Right ventricle myocardium superior (tissue), 1 donor: Measurements from ENCODE around the gene SETD5. TPM values are rescaled to one million over a fixed set of nuclear protein-coding genes. Genes with fewer than 3 reads are reported as not detected.
"Not testable (repeated sequence)": the region's sequence is repeated elsewhere in the genome, so short reads cannot be mapped to it uniquely, and the experiment has no call there.

ENCODE experiments used
- ATAC-seq: fragments of 200-7000 bp; cut with Tn5 transposase; one replicate; pipeline ENCODE4 v1.9.1; 2020; ENCODE audit warnings: mild to moderate bottlenecking; ENCODE audit not compliant: poor library complexity
- DNase-seq: peaks from one replicate; pipeline ENCODE4 v3.0.0-alpha.2; 2020
- intact Hi-C: fragments of 100-400 bp; cut with DNase I; formaldehyde crosslinking; loops from one replicate; pipeline ENCODE4 v1.11.2; 2022
- total RNA-seq: library from RNA; stranded (reverse); fragmentation: NEBNext Ultra II Directional; extraction: Animal tissue kit (Norgen Biotek cat#: 25700); gene quantifications from one replicate; pipeline ENCODE4 v1.2.1, GENCODE V29; 2021
- donor health status: DM: no; HTN: yes; CAD: no; lungs with severe emphysema.

SETD5 gene
- total RNA-seq, 1 donor from 2014 or later = 49.7 TPM

DNA sequence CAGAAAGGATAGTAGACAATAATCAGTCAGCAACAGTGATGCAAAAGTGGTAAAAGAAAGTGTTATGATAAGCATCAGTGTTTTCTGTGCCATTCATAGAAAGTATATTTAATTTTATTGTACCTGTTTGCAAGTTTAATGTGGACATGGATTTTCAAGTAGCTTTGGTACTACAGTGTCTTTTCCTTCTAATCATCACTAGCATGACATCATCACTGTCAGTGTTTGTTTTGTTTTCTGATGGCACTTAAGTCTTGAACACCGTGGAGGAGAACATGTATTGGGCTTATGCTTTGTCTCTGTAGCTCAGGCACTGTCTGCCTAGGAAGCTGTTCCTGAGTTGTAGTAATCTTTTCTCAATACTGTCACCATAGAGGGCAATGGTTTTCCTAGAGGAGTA is 41.9 kb downstream of the SETD5 start:
- intact Hi-C loops = no loop called here
- DNase-seq = no peak
- no peak for ATAC-seq

GRCh38 chr3:9441501-9442221 is 44.2 kb downstream of the SETD5 start:
- no peak for ATAC-seq
- no peak for DNase-seq
- intact Hi-C loops = no loop called here

GRCh38 chr3:9448071-9448470 is 50.7 kb downstream of the SETD5 start:
- DNase-seq = no peak
- ATAC-seq = no peak
- intact Hi-C loops = no loop called here

DNA sequence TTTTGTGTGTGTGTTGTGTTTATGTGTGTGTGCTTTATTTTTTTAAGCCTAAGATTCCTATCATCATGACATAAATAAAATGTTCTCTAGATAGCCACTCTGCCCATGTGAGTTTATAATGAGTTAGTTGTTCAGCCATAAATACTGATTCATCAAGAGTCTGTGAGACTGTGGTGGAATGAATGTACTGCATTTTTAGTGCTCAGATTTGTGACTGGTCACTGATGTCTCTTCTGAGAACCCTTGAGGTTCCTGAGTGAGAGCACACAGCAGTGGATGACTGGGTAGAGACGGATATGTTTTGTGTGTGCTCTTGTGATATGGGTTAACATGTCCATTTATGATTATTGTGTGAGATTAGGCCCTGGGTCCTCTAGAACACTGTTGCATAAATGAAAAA is 51.2 kb downstream of the SETD5 start:
- DNase-seq (no peak), ATAC-seq (no peak)
- intact Hi-C loops = no loop called here

DNA sequence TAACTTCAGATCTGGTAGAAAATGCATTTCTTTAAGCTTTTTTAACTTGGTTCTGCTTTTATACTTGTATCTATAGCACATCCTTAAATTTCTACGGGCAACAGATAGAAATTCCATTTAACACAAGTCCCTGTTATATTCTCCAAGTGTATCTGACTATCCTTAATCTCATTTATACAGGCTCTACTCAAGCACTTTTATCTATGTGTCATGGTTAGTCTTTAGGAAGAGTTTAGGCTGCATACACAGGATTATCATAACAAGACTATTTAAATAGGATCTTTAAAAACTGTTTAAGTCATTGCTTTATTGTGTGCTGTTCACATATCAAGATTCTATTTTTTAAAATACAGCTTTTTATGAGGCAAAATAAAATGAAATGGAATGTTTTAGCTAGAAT is 52.7 kb downstream of the SETD5 start:
- no peak for ATAC-seq
- no peak for DNase-seq
- intact Hi-C loops = loop anchor here (5.0 kb wide), 1 partner anchor 73 kb away; no protein-coding TSS in a partner anchor

DNA sequence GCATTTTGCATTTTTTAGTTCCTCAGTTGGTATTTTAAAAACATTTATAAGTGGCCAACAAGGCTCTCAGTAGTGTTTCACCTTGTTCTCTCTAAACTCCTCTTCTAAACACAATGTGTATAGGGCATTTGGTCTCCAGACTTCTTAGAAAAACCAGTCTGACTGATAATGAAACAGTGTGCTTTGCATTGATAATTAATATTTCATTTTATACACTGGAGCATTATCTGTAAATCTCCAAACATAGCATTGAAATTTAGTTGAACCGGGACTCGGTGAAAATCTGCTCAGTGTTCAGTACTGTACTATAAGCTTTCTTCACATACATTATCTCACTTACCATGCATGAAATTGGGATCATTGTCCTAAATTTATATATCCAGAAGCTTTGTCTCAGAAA is 53.6 kb downstream of the SETD5 start:
- ATAC-seq (no peak), DNase-seq (no peak)
- intact Hi-C loops = loop anchor here (5.0 kb wide), 1 partner anchor 74 kb away; no protein-coding TSS in a partner anchor

DNA sequence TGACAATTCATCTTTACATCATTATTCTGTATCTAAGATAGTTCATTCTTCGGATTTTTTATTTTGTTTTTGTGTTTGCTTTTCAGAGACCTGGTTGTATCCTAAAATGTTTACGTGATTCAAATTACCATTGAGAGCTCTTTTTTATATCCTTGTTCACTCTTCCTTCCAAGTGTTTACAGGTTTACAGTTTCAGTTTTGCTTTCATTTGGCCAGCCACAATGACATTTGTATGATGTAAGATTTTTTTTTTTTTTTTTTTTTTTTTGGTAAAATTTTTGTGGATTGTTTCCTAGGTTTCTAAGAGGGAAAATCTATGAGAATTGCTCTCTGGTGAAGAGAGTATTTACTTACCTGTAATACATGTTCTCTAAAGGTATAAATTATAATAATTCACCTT is 55.0 kb downstream of the SETD5 start:
- intact Hi-C loops = loop anchor here (5.0 kb wide), 1 partner anchor 75 kb away; no protein-coding TSS in a partner anchor
- DNase-seq (no peak), ATAC-seq (no peak)

GRCh38 chr3:9455596-9456131 is 58.2 kb downstream of the SETD5 start:
- ATAC-seq = no peak
- intact Hi-C loops = no loop called here
- DNase-seq = no peak

- no peak for ATAC-seq
- intact Hi-C loops = no loop called here
- DNase-seq = no peak
Observed at GRCh38 chr3:9467451-9467850, 70.0 kb downstream of the SETD5 start.

GRCh38 chr3:9468460-9468859 is 71.0 kb downstream of the SETD5 start:
- no peak for DNase-seq
- intact Hi-C loops = no loop called here
- ATAC-seq = no peak

DNA sequence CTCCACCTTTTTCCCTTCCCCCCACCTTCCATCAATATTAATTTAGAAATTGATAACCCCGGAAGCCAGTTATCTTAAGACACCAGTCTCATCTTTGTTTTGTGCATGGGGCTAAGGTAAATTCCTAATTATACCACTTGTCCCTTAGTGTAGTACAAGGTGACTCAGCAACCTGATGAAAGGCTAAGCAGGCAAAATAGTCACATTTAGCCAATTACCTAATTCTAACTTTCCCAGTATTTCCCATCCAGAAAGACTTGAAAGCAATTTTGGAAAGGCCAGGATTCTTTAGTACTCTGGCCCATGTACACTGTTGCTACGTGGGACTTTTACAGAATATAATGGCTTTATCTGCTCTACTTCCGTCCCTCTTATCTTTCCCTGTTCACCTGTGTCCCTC is 72.6 kb downstream of the SETD5 start:
- intact Hi-C loops = no loop called here
- ATAC-seq (no peak), DNase-seq (no peak)

GRCh38 chr3:9473496-9474065 is 76.2 kb downstream of the SETD5 start:
- ATAC-seq (no peak), DNase-seq (no peak)
- intact Hi-C loops = no loop called here

GRCh38 chr3:9474482-9474881 is 77.1 kb downstream of the SETD5 start:
- intact Hi-C loops = no loop called here
- DNase-seq (no peak), ATAC-seq (no peak)

DNA sequence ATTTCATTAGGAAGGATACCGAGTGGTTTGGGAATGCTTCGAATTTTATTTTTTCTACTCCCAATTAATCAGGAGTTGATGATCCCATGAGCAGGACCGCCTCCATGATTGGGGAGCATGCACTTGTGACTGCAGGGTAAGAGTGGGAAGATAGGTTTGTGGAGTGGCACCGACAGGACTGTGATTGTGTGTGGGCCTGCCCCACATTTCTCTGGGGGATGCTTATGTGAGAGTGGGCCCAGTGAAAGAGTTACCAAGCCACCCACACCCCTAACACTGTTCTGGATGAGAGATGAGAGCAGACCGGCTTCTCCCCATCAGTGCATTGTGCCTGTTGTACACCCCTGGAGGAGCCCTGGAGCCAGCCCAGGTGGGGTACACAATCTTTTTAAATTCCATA is 79.5 kb downstream of the SETD5 start:
- ATAC-seq = no peak
- DNase-seq = no peak
- intact Hi-C loops = no loop called here

DNA sequence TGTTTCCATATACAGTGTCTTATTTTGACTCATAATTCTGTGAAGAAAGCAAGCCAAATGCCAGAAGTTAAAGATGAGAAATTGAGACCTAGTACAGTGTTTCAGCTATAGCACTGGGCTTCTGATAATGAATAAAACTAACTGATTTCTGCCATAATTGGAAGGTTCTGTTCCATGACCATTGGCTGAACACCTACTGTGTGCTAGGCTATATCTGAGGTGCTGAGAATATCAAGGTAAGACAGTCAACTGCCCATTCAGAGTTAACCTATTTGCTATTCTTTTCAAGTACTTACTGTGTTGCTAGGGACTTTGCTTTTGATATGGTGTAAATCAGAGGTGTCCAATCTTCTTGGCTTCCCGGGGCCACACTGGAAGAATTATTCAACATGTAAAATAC is 82.8 kb downstream of the SETD5 start:
- DNase-seq (no peak), ATAC-seq (no peak)
- intact Hi-C loops = no loop called here

DNA sequence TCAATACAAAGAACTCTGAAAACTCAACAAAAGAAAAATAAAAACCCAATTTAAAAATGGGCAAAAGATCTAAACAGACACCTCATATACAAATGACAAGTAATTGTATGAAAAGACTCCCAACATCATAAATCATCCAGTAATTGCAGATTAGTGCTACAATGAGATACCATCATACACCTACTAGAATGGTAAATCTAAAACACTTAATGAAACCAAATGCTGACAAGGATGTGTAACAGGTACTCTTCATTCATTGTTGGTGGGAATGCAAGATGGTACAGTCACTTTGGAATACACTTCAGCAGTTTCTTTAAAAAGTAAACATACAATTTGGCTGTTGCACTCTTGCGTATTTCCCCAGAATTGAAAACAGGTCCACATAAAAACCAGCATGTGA is 87.8 kb downstream of the SETD5 start:
- ATAC-seq (no peak), DNase-seq (no peak)
- intact Hi-C loops = no loop called here

GRCh38 chr3:9491506-9491905 is 94.1 kb downstream of the SETD5 start:
- DNase-seq = no peak
- no peak for ATAC-seq
- intact Hi-C loops = no loop called here

GRCh38 chr3:9494036-9494435 is 96.6 kb downstream of the SETD5 start:
- ATAC-seq, intact Hi-C loops, DNase-seq: not testable (repeated sequence)

GRCh38 chr3:9496893-9497292 is 99.5 kb downstream of the SETD5 start:
- DNase-seq (no peak), ATAC-seq (no peak)
- intact Hi-C loops = no loop called here

DNA sequence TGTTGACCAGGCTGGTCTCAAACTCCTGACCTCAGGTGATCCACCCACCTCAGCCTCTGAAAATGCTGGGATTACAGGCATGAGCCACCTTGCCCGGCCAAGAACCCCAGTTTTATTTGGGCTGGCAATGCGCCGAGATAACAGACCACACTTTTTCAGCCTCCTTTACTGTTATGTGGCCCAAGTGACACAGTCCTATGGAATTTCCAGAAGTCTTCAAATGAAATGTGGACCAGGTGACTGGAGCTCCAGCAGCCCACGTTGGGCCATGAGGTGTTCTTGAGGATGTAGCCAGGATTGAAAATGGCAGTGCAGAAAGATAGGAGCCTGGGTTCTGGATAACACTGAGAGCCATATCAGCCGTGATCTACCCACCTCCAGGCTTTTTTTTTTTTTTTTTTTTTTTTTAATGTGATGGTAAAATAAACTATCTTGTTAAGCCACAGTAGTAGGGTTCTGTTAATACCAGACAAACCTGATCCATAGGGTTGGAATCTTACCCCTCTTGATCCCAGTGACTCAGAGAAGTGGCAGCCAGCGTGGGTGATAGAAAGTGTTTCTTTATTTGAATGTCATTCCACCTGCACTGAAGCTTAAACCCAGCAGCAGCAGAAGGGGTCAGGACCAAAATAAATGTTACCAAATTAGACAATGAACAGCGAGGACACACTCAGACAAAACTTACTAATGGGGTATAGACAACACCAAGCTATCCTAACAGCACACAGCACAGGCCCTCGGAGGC is 100.6 kb downstream of the SETD5 start:
- intact Hi-C loops = no loop called here
- no peak for DNase-seq
- no peak for ATAC-seq
